ENCODE results near the gene CLMN.

- no peak for TF ChIP-seq EZH2 (IDR thresholded peaks at IDR 0.05; ENCODE audit: borderline replicate concordance, low read length)
- no peak for TF ChIP-seq CTCF (IDR thresholded peaks at IDR 0.05; ENCODE audit: low read length)
Measured at GRCh38 chr14:95323917-95324316, 4.2 kb upstream of the CLMN start.
